Activated T-helper 1 cell treated with anti-CD3 and anti-CD28 coated beads, Interleukin-12 subunit alpha, Interleukin-12 subunit beta, Interleukin-2, Interleukin-4 antibody, amounts not matched to agents 30 ng/mL and 10 ng/mL and 1 ng/mL, durations not matched to agents 14 hours and 24 hours and 36 hours (primary cell): ENCODE results near the gene TSPAN31. TPM values are rescaled to one million over a fixed set of nuclear protein-coding genes. Genes with fewer than 3 reads are reported as not detected.
"Not testable (repeated sequence)": the region's sequence is repeated elsewhere in the genome, so short reads cannot be mapped to it uniquely, and the experiment has no call there.

Source experiments
- DNase-seq: peaks from one replicate; pipeline ENCODE4 v3.0.0; 2021; ENCODE audit warnings: low spot score
- H3K27ac Mint-ChIP-seq: one replicate; pipeline ENCODE4 v1.8.0; 2021; ENCODE audit warnings: mild to moderate bottlenecking, mixed read lengths
- H3K27me3 Mint-ChIP-seq: one replicate; pipeline ENCODE4 v1.8.0; 2022; ENCODE audit warnings: mild to moderate bottlenecking, moderate library complexity, mixed read lengths; ENCODE audit not compliant: insufficient read depth
- H3K36me3 Mint-ChIP-seq: one replicate; pipeline ENCODE4 v1.8.0; 2021; ENCODE audit warnings: low read depth, mixed read lengths
- H3K4me1 Mint-ChIP-seq: one replicate; pipeline ENCODE4 v1.8.0; 2021; ENCODE audit warnings: low read depth, mixed read lengths
- H3K4me3 Mint-ChIP-seq: one replicate; pipeline ENCODE4 v1.8.0; 2021; ENCODE audit warnings: mild to moderate bottlenecking, moderate library complexity, mixed read lengths
- H3K9me3 Mint-ChIP-seq: one replicate; pipeline ENCODE4 v1.8.0; 2021; ENCODE audit warnings: mixed read lengths
- intact Hi-C: fragments of 100-400 bp; cut with micrococcal nuclease; formaldehyde crosslinking; loops from one replicate; pipeline ENCODE4 v1.15.1; 2024
- total RNA-seq: library from RNA; stranded (reverse); gene quantifications from 2 replicates; pipeline ENCODE4 v1.2.3, GENCODE V29; 2022

The TSPAN31 gene, protein sequence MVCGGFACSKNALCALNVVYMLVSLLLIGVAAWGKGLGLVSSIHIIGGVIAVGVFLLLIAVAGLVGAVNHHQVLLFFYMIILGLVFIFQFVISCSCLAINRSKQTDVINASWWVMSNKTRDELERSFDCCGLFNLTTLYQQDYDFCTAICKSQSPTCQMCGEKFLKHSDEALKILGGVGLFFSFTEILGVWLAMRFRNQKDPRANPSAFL
- 24.0 and 24.5 TPM in 2 replicates for total RNA-seq

DNA sequence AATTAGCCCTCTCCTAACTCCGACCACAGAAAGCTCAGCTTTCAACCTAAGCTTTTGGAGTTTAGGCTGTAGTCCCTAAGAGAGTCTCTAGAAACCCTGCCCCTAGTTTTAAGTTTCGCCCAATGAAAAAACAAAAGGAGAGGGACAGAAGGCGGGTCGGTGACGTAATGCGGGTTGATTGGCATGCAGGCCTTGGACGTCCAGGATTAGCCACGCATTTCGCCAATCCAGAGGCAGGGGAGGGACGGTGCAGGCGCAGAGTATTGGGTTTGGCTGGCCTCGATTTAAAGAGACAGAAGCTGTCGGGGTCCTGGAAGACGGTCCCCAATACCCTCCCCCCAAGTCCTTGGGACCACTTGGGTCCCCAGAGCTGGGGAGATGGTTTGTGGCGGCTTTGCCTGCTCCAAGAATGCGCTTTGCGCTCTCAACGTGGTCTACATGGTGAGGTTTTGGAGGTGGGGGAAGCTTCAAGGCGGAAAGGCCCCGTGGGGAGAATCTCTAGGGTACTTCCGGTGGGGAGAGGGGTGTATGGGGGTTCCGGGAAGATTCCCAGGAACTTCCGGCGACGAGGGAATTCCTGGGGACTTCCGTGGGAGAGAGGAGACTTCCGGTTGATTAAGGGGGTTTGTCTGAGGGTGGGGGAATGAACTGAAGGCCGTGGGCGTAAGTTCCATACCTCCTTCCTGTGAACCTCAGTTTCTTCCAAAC, at the start of gene TSPAN31:
TSS of gene TSPAN31 (plus strand) at position 263 of the 708 bp plus-strand sequence. CDS start at position 379, 116 bp downstream.
- H3K4me1 Mint-ChIP-seq, result peaks cover 63% of the 10 kb centered on the region
- H3K36me3 Mint-ChIP-seq, result peaks cover 24% of the 10 kb centered on the region
- H3K4me3 Mint-ChIP-seq, result peak within 1 kb of the TSS; percentile 94
- intact Hi-C loops, result loop anchor here (1.0 to 5.0 kb wide), 7 partner anchors 7 to 1852 kb away; partner anchors contain the start of genes ARHGAP9, ARHGEF25, CDK4 and DCTN2
- no peaks in the 10 kb centered on the region for H3K27me3 Mint-ChIP-seq
- peak; percentile 90 for DNase-seq
- H3K9me3 Mint-ChIP-seq, result no peaks in the 10 kb centered on the region
- H3K27ac Mint-ChIP-seq, result peak within 1 kb of the TSS; percentile 92

DNA sequence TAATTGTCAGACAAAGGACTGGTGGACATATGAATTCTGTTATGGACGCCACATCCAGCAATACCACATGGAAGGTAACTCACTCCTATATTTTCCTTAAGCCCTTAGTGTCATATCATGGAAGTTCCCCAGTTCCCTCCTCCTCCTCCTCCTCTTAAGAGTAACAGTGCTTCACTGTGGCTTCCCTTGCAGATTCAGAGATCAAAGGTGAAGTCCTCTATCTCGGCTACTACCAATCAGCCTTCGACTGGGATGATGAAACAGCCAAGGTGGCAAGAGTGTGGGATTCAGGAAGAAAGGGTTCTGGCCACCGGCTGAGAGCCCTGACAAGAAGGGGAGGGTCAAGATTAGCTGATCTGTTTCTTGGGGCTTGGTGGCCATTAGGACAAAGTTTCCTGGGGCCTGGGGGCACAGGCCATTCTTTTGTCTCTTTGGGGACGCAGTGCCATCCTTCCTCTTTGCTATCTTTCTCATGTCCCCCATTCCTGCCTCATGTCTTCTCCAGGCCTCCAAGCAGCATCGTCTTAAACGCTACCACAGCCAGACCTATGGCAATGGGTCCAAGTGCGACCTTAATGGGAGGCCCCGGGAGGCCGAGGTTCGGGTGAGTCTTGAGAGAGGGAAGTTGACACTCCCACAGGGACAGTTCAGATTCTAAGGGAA, 48.9 kb upstream of the TSPAN31 start:
- H3K4me1 Mint-ChIP-seq, result no peaks in the 10 kb centered on the region
- peaks cover 9% of the 10 kb centered on the region for H3K27me3 Mint-ChIP-seq
- H3K27ac Mint-ChIP-seq, result no peak overlapping the region
- H3K9me3 Mint-ChIP-seq, result no peaks in the 10 kb centered on the region
- DNase-seq, result no peak
- intact Hi-C loops, result no loop called here
- H3K4me3 Mint-ChIP-seq, result peak overlapping the region; percentile 63
- peaks cover 32% of the 10 kb centered on the region for H3K36me3 Mint-ChIP-seq

DNA sequence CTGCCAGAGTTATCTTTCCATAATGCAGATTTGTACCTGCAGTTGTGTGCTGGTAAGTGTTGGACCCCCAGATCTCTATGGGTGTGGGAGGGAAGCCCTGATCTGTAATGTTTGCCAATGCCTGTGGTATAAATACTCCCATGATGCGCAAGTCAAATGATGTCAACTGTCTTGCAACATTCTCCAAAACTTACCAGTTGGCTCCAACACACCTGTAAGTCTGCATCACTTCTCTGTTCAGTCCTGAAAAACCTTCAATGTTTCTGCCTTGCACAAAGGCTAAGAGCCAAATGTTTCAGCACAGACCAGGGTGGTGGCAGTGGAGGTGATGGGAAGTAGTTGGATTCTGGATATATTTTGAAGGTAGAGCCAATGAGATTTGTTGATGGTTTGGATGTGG, 47.8 kb upstream of the TSPAN31 start:
- no peak overlapping the region for H3K4me3 Mint-ChIP-seq
- DNase-seq, result no peak
- H3K27ac Mint-ChIP-seq, result no peak overlapping the region
- H3K9me3 Mint-ChIP-seq, result no peaks in the 10 kb centered on the region
- H3K4me1 Mint-ChIP-seq, result no peaks in the 10 kb centered on the region
- intact Hi-C loops, result no loop called here
- H3K36me3 Mint-ChIP-seq, result peaks cover 32% of the 10 kb centered on the region
- H3K27me3 Mint-ChIP-seq, result no peaks in the 10 kb centered on the region

DNA sequence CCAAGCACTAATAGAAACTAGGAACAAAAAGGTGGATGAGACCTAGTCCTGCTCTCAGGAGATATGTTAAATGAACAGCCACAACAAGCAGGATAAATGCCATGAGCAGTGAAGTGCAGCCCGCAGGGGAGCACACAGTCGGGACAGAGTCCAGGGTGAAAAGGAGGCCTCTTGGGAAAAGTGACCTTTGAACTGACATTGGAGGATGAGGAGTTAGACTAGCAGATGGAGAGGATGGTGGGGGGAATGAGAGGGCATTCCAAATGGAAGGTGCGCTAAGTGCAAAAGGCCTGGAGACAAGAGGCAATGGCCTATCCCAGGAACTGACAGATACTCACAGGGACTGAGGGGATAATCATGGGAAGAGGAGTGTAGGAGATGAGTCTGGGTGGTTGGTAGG, 46.4 kb upstream of the TSPAN31 start:
- no peaks in the 10 kb centered on the region for H3K27me3 Mint-ChIP-seq
- H3K4me1 Mint-ChIP-seq, result no peaks in the 10 kb centered on the region
- H3K27ac Mint-ChIP-seq, result no peak overlapping the region
- no peak for DNase-seq
- peaks cover 9% of the 10 kb centered on the region for H3K9me3 Mint-ChIP-seq
- intact Hi-C loops, result no loop called here
- no peak overlapping the region for H3K4me3 Mint-ChIP-seq
- H3K36me3 Mint-ChIP-seq, result peaks cover 46% of the 10 kb centered on the region

DNA sequence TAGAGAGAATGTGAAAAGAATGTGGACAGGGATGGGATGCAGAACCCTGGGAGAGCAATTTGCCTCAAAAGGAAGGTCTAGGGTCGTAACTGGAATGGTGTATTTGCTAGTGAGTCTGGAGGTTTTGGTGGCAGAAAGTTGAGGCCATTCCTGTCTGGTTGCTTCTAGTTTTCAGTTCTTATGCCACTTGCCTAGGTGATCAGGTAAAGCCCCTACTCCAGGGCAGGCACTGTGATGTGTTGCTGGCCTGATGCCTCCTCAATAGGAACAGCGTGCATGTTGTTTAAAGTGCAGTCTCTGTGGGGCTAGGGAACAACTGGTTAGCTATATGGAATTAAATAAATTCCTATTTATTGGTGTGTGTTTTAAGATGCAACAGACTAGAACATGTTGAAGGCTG, 44.5 kb upstream of the TSPAN31 start:
- Mint-ChIP-seq H3K27me3 (no peaks in the 10 kb centered on the region), H3K27ac (no peak overlapping the region), H3K36me3 (peaks cover 55% of the 10 kb centered on the region), H3K4me3 (no peak overlapping the region), H3K4me1 (no peaks in the 10 kb centered on the region), H3K9me3 (peaks cover 14% of the 10 kb centered on the region)
- no peak for DNase-seq
- intact Hi-C loops, result no loop called here

DNA sequence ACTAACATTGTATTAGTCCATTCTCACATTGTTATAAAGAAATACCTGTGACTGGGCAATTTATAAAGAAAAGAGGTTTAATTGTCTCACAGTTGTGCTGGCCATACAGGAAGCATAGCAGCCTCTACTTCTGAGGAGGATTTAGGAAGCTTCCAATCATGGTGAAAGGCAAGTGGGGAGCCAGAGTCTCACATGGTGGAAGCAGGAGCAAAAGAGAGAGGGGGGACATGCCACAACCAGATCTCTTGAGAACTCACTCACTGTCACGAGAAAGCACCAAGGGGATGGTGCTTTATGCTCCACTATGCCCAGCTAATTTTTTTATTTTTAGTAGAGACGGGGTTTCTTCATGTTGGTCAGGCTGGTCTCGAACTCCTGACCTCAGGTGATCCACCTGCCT, 37.6 kb upstream of the TSPAN31 start:
- Mint-ChIP-seq H3K9me3 (peaks cover 18% of the 10 kb centered on the region), H3K27me3 (no peaks in the 10 kb centered on the region), H3K36me3 (peaks cover 40% of the 10 kb centered on the region), H3K27ac (no peak overlapping the region), H3K4me1 (peaks cover 10% of the 10 kb centered on the region), H3K4me3 (no peak overlapping the region)
- intact Hi-C loops, result no loop called here
- DNase-seq, result no peak

DNA sequence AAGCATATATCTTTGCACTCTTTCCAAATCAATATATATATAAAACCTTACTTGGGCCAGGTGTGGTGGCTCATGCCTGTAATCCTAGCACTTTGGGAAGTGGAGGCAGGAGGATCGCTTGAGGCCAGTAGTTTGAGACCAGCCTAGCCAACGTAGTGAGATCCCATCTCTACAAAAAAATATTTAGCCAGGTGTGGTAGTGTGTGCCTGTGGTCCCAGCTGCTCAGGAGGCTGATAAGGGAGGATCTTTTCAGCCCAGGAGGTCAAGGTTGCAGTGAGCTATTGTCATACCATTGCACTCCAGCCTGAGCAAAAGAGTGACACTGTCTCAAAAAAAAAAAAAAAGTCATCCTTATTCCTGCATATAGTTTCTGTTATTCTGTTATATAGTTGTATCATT, 36.5 kb upstream of the TSPAN31 start:
- Mint-ChIP-seq H3K4me3 (no peak overlapping the region), H3K36me3 (peaks cover 31% of the 10 kb centered on the region), H3K27ac (no peak overlapping the region), H3K4me1 (peaks cover 10% of the 10 kb centered on the region), H3K27me3 (no peaks in the 10 kb centered on the region), H3K9me3 (peaks cover 9% of the 10 kb centered on the region)
- intact Hi-C loops, result no loop called here
- DNase-seq, result no peak

DNA sequence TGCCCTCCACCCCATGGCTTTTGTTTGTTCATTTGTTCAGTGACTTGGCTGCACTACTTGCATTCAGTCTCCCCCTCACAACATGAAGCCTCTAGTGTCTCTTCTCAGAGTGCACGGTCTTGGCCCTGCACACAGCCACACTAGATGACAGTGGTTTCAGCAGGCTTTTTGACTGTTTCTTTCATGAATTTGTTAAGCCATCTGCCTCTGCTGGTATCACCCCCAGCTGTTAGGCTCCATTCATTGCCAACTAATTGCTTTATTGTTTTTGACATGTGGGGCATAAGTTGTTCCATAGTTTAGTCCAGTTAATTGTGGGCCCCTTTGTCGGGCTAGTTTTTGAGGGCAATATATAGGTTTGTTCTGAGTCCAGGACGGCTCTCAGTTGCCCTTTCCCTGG, 32.1 kb upstream of the TSPAN31 start:
- intact Hi-C loops, result no loop called here
- H3K36me3 Mint-ChIP-seq, result peaks cover 18% of the 10 kb centered on the region
- DNase-seq, result no peak
- no peak overlapping the region for H3K27ac Mint-ChIP-seq
- peaks cover 4% of the 10 kb centered on the region for H3K9me3 Mint-ChIP-seq
- peaks cover 10% of the 10 kb centered on the region for H3K4me1 Mint-ChIP-seq
- H3K4me3 Mint-ChIP-seq, result no peak overlapping the region
- no peaks in the 10 kb centered on the region for H3K27me3 Mint-ChIP-seq

DNA sequence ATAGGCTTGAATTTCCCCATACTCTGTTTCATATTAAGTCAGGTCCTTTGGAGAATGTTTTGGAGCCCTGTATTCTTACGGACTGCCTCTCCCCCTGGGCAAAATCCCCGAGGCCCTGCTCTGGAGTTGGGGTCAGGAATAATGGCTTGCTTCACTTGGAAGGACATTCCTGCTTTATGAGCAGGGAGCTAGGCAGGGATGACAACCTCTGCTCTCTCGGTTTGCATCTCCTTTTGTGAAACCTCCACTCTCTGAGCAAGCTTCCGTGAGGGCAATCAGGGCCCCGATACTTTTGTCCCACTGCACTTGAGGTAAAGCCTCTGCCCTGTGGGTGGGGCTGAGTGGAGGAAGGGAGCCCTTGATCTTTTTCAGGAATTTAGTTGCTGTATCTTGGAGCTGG, 31.6 kb upstream of the TSPAN31 start:
- Mint-ChIP-seq H3K4me3 (no peak overlapping the region), H3K27me3 (no peaks in the 10 kb centered on the region), H3K4me1 (peaks cover 10% of the 10 kb centered on the region), H3K9me3 (peaks cover 4% of the 10 kb centered on the region), H3K27ac (no peak overlapping the region), H3K36me3 (peaks cover 21% of the 10 kb centered on the region)
- intact Hi-C loops, result no loop called here
- DNase-seq, result no peak

DNA sequence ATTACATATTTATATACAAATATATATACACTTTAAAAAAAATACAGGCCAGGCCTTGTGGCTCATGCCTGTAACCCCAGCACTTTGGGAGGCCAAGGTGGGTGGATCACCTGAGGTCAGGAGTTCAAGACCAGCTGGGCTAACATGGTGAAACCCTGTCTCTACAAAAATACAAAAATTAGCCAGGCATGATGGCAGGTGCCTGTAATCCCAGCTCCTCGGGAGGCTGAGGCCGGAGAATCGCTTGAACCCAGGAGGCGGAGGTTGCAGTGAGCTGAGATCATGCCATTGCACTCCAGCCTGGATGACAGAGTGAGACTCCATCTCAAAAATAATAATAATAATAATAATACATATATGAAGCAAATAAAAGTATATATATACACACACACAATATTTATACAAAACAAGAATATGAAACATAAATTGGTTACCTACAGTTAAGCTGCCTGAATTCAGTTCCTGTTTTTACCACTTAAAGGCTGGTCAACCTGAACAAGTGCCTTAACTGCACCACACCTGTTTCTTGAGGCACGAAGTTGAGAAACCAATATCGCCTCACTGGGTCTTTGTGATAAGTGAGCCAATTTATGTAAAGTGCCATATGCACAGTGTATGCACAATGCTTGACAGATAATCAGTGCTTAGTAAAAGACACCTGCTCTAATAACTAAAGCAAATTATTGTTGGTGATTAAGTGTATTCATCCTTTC, 29.6 kb upstream of the TSPAN31 start:
- H3K4me3 Mint-ChIP-seq, H3K4me1 Mint-ChIP-seq, intact Hi-C loops, H3K9me3 Mint-ChIP-seq, DNase-seq, H3K27ac Mint-ChIP-seq, H3K27me3 Mint-ChIP-seq: not testable (repeated sequence)
- peaks cover 30% of the 10 kb centered on the region for H3K36me3 Mint-ChIP-seq

DNA sequence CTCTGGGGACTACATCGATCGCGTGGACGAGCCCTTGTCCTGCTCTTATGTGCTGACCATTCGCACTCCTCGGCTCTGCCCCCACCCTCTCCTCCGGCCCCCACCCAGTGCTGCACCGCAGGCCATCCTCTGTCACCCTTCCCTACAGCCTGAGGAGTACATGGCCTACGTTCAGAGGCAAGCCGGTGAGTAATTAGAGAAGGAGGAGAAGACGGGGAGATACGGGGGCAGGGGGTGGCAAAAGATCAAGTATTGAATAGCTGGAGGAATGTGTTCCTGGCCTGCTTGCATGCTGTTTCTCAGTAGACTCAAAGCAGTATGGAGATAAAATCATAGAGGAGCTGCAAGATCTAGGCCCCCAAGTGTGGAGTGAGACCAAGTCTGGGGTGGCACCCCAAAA, 29.1 kb upstream of the TSPAN31 start:
- H3K36me3 Mint-ChIP-seq, result peaks cover 29% of the 10 kb centered on the region

DNA sequence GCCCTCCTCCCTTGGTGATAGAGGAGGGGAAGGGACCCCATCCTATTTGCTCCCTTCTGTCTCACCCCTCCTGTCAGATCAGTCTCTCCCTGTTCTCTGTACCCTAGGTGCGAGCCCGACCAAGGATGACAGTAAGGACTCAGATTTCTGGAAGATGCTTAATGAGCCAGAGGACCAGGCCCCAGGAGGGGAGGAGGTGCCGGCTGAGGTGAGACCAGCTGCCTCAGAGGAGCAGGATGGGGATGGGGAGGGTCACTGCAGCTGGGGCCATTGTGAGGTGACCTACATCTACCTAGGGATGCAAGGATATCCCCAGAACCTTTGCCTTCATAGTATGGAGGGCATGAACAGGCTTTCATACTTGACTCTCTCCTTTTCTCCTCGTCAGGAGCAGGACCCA, 28.5 kb upstream of the TSPAN31 start:
- Mint-ChIP-seq H3K9me3 (peaks cover 4% of the 10 kb centered on the region), H3K4me3 (no peak overlapping the region), H3K4me1 (no peaks in the 10 kb centered on the region), H3K27me3 (no peaks in the 10 kb centered on the region), H3K27ac (no peak overlapping the region), H3K36me3 (peaks cover 27% of the 10 kb centered on the region)
- no peak for DNase-seq
- intact Hi-C loops, result no loop called here

More for the DNA sequence above, 29.1 kb upstream of the TSPAN31 start:
- H3K4me1 Mint-ChIP-seq, result no peaks in the 10 kb centered on the region
- no peak overlapping the region for H3K27ac Mint-ChIP-seq
- no peak for DNase-seq
- no peak overlapping the region for H3K4me3 Mint-ChIP-seq
- no peaks in the 10 kb centered on the region for H3K27me3 Mint-ChIP-seq
- peaks cover 4% of the 10 kb centered on the region for H3K9me3 Mint-ChIP-seq
- intact Hi-C loops, result no loop called here

DNA sequence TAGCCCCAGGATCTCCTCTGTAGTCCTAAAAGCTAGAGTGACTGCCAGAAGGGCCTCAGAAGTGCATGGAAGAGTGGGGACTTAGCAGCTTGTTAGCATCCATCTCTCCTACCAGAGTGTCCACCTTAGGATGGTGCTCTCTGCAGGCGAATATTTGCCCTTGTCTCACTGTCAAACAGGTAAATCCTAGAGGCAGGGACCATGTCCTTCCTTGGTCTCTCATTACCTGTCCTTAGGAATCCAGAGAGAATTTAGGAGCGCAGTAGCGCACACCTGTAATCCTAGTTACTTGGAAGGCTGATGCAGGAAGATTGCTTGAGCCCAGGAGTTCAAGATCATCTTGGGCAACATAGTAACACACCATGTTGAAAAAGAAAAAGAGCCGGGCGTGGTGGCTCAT, 27.7 kb upstream of the TSPAN31 start:
- intact Hi-C loops, result no loop called here
- no peak for DNase-seq
- H3K4me3 Mint-ChIP-seq, result no peak overlapping the region
- no peaks in the 10 kb centered on the region for H3K4me1 Mint-ChIP-seq
- H3K36me3 Mint-ChIP-seq, result peaks cover 26% of the 10 kb centered on the region
- H3K9me3 Mint-ChIP-seq, result peaks cover under 1% of the 10 kb centered on the region
- no peaks in the 10 kb centered on the region for H3K27me3 Mint-ChIP-seq
- H3K27ac Mint-ChIP-seq, result no peak overlapping the region
